Left renal cortex interstitium (tissue), 4 donors: ENCODE measurements around the gene ZMIZ1. TPM values are rescaled to one million over a fixed set of nuclear protein-coding genes. Genes with fewer than 3 reads are reported as not detected.

Experiments
- DNase-seq, 4 donors: peaks; one replicate each; pipeline ENCODE4 v3.0.0-alpha.2; 2013; ENCODE audit warnings: low read depth in 4 of 4, low spot score in 2 of 4, missing footprints in 1 of 4
- polyA plus RNA-seq, 4 donors: library from polyadenylated mRNA; unstranded; fragments of 120-200 nt; gene quantifications; one replicate each; pipeline ENCODE4 v1.2.1, GENCODE V29; 2013; ENCODE audit not compliant: insufficient read length in 4 of 4

The ZMIZ1 gene
- polyA plus RNA-seq, 4 donors: 60.8 to 84.7 (median 74.1) TPM

GRCh38 chr10:79131836-79132631 is 63.3 kb downstream of the ZMIZ1 start:
- DNase-seq: no peak

DNA sequence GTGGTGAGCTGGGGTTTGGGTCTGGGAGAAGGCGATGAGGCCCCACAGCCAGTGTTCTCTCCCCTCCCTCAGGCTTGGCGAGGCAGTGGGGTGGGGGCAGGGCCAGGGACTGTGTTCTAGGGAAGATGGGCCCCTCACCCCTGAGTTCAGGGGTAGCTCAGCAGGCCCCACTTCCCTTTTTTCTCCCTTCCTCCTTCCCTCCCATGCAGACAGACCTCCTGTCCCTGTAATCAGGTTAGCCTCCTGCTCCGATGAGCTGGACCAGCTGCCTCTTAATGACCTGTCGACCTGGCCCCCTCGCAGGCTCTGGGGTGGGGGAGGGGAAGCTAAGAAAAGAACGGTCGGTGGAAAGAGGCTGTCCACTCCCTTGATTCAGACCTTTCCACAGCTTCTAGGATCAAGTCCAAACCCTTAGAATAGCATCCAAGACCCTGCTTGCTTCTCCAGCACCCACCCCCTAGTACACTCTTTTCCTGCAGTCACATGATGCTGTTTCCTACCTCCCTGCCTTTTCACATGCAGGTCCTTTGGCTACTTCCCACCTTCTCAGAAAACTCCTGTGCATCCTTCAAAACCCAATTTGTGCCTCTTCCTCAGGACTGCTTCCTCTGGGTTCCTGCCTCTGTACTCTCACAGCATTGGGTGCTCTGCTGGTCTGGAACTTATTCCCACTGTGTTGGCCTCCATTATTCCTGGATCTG is 64.1 kb downstream of the ZMIZ1 start:
- no peak for DNase-seq

GRCh38 chr10:79133416-79133815 is 64.7 kb downstream of the ZMIZ1 start:
- DNase-seq: no peak

- no peak for DNase-seq
Measured at GRCh38 chr10:79135790-79136189, 67.0 kb downstream of the ZMIZ1 start.

- DNase-seq: no peak
Measured at GRCh38 chr10:79136236-79137005, 67.7 kb downstream of the ZMIZ1 start.

DNA sequence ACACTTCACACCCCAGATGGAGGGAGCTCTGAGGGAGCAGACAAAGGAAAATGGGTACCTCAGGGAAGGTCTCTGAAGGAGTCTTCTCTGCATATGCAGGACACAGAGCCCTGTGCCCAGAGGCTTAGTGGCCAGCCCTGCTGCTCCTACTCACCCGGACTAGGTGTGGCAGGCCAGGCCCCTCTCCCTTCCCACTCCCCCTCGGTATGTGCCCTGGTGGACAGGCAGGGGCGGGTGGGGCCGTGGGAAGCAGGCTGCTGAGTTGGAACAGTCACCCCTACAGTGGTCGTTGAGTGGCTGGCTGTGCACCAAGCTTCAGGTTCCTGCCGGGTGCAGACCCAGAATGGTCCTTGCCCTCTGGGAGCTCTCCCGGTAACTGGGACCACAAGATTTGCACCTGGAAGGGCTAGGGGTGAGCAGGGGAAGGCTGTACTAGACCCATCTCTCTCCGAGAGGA is 68.6 kb downstream of the ZMIZ1 start:
- DNase-seq: no peak

GRCh38 chr10:79137826-79138225 is 69.1 kb downstream of the ZMIZ1 start:
- DNase-seq: peak in 1 of 4 donors; percentile 69

GRCh38 chr10:79138449-79139123 is 69.8 kb downstream of the ZMIZ1 start:
- DNase-seq: no peak

DNA sequence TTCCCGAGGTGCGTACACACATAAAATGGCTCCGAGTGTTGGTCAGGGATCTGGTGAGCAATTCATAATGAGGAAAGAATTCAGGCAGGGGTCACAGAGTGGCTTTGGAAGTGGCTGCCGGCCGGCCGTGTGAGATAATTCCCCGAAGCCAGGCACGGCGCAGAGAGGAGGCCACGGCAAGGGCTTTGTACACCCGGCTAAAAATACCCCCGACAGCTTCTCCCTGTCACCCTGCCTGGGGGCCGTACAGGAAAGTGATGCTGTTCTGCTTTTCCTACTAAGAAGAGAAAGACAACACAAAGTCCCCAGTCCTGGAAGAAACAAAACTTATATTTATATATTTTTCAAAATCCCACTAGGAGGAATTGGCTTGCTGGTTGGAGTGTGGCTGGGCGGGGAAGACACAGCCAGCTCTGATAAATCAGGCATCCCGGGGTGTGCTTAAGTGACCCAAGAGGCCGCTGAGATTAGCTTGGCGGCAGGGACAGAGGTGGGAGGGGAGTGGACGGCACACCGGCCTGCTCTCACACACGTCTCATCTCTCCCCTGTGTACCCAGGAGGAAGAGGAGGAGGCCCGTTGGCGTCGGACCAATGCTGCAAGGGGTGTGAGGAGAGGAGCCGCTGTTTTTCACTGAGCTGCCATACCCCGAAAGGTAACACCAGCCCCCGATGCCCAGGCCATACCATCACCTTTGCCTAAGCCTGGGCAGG is 70.5 kb downstream of the ZMIZ1 start:
- no peak for DNase-seq

DNA sequence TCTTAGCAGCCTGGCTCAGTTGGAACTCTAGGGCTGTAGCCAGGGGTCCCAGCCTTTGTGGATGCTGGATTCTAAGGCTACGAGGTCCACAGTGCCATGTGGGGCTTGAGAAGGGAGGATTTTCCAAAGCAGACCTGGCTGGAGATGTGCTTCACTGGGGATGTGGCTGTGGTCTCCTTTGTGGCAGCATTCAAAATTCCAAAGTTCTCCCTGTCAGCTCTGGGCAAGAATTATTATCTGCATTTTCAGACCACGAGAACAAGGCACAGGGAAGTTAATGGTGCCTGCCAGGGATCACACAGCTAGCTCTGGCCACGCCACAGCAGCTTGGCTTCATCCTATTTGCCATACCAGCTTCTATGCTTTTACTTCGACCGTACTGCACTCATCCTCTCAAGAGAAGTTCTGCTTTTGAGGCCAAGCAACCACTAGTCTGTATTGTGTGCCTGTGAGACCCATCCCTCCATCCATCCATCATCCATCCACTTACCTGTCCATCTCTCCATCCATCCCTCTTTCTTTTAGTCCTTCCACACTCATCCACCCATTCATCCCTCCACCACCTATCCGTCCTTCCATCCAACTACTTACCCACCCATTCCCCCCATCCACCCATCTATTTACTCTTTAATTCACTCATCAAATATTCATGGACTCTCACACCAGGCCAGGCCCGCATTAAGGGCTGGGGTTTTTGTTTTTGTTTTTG is 71.5 kb downstream of the ZMIZ1 start:
- DNase-seq: no peak

DNA sequence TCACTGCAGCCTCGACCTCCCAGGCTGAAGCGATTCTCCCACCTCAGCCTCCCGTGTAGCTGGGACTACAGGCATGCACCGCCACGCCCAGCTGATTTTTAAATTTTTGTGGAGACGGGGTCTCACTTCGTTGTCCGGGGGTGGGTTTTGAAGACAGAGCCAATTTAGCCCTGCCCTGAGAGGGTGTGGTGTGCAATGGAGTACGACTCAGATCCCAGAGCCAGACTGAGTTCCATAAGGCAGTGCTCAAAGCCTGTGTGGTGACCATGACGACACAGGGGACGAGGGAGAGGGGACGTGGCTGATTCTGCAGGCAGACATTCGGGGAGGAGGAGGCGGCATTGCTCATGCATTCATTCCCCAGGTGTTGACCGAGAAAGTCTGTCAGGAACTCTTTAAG is 72.1 kb downstream of the ZMIZ1 start:
- DNase-seq: no peak

- peak in 3 of 4 donors; percentile 78 to 86 (median 81) for DNase-seq
Measured at GRCh38 chr10:79142064-79142491, 73.3 kb downstream of the ZMIZ1 start.

GRCh38 chr10:79142522-79143309 is 74.0 kb downstream of the ZMIZ1 start:
- DNase-seq: no peak

- DNase-seq: no peak
Measured at GRCh38 chr10:79143879-79144278, 75.1 kb downstream of the ZMIZ1 start.

GRCh38 chr10:79144351-79145173 is 75.8 kb downstream of the ZMIZ1 start:
- DNase-seq: no peak

GRCh38 chr10:79145174-79145483 is 76.4 kb downstream of the ZMIZ1 start:
- no peak for DNase-seq

DNA sequence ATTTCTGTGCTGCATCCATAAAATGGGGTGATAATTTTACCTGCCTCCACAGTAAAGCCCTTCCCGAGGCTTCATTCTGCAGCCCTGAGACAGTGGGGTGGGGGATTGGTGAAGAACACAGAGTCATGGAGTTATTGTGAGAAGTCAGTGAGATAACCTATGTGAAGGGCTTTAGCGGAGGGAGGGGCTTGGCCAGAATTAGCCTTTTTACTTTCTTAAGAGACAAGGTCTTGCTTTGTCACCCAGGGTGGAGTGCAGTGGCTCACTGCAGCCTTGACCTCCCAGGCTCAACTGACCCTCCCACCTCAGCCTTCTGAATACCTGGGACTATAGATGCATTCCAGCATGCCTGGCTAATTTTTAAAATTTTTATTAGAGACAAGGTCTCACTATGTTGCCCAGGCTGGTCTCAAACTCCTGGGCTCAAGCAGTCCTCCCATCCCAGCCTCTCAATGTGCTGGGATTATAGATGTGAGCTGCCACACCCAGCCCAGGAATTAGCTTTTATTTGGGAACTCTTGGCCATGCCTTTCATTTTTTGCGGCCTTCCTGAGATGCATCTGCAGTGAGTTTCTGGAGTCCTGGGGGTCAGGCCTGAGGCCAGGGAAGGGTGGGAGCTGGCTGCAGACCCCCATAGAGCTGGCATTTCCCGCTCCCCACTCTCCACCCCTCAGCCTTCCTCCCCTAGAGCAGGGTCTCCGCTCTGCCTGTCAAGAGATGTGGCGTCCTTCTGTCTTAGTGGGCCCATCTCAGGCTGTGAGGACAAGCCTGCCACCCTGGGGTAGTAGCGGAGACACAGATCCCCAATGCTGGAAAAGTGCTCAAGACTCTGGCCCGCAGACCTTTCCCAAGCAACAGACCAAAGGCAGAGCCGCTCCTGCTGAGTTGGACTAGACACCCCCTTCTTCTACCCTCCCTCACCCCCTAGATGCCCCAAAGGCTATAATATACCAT is 77.0 kb downstream of the ZMIZ1 start:
- no peak for DNase-seq
